Tongue (tissue), 2 donors: ENCODE data around the gene IZUMO4. TPM values are rescaled to one million over a fixed set of nuclear protein-coding genes. Genes with fewer than 3 reads are reported as not detected.
A peak's percentile ranks its signal among the peaks of the same experiment; 100 is the strongest.

Experiments used
- DNase-seq: peaks from one replicate; pipeline ENCODE4 v3.0.0-alpha.2; 2015
- total RNA-seq: library from RNA; depleted of rRNA; stranded (reverse); fragments of >200 nt; gene quantifications from one replicate; pipeline ENCODE4 v1.2.3, GENCODE V29; 2014

The IZUMO4 gene
- 3.1 TPM for total RNA-seq

- peak; percentile 99 for DNase-seq
These were observed at the start of gene IZUMO4 for GRCh38 chr19:2096480-2097202. TSS of gene IZUMO4 (plus strand) at chr19:2096915. CDS start at chr19:2096946, 31 bp downstream.

- no peak for DNase-seq
These were observed 49.7 kb upstream of the IZUMO4 start for GRCh38 chr19:2047076-2047448.

- no peak for DNase-seq
These were observed 49.1 kb upstream of the IZUMO4 start for GRCh38 chr19:2047449-2048103.

- DNase-seq, result no peak
These were observed 48.4 kb upstream of the IZUMO4 start for GRCh38 chr19:2048104-2048958.

- DNase-seq, result no peak
These were observed 47.6 kb upstream of the IZUMO4 start for GRCh38 chr19:2048959-2049740.

GRCh38 chr19:2049741-2050348 lies 46.9 kb upstream of the IZUMO4 start:
- peak; percentile 70 for DNase-seq

- DNase-seq, result peak; percentile 39
These were observed 46.2 kb upstream of the IZUMO4 start for GRCh38 chr19:2050349-2050990.

GRCh38 chr19:2050991-2051772 lies 45.5 kb upstream of the IZUMO4 start, which contains the start of gene MKNK2:
TSS of gene MKNK2 (minus strand) at chr19:2051244. CDS start at chr19:2050851, 393 bp downstream.
- peak; percentile 98 for DNase-seq

GRCh38 chr19:2051773-2052704 lies 44.7 kb upstream of the IZUMO4 start:
- DNase-seq, result peak; percentile 42

GRCh38 chr19:2053601-2054389 lies 42.9 kb upstream of the IZUMO4 start:
- no peak for DNase-seq

- no peak for DNase-seq
These were observed 42.0 kb upstream of the IZUMO4 start for GRCh38 chr19:2054763-2055162.

- DNase-seq, result peak; percentile 74
These were observed 40.5 kb upstream of the IZUMO4 start for GRCh38 chr19:2055931-2056836.

GRCh38 chr19:2056837-2057192 lies 39.9 kb upstream of the IZUMO4 start:
- no peak for DNase-seq

GRCh38 chr19:2057484-2058469 lies 38.9 kb upstream of the IZUMO4 start:
- DNase-seq, result no peak

- DNase-seq, result no peak
These were observed 37.9 kb upstream of the IZUMO4 start for GRCh38 chr19:2058570-2059421.
